ENCODE data around the gene KANK4. TPM values are rescaled to one million over a fixed set of nuclear protein-coding genes. Genes with fewer than 3 reads are reported as not detected.

The KANK4 gene
- total RNA-seq, 2 donors from 2014 or later: 0.46 to 0.70 TPM

GRCh38 chr1:62309906-62310305 is 9.3 kb downstream of the KANK4 start:
- Mint-ChIP-seq H3K27ac (no peak overlapping the region), H3K27me3 (ENCODE audit: insufficient read depth) (peaks cover 11% of the 10 kb centered on the region), H3K36me3 (ENCODE audit: low read depth) (no peaks in the 10 kb centered on the region), H3K4me3 (no peak overlapping the region), H3K9me3 (no peaks in the 10 kb centered on the region), H3K4me1 (peaks cover 8% of the 10 kb centered on the region)
- Histone ChIP-seq H3K9me3 (ENCODE audit: control insufficient read depth, low read length) (no peaks in the 10 kb centered on the region), H3K27me3 (ENCODE audit: control insufficient read depth, insufficient read depth, low read length, poor library complexity, severe bottlenecking) (peaks cover 11% of the 10 kb centered on the region), H3K4me3 (ENCODE audit: low read length) (no peak overlapping the region), H3K4me1 (ENCODE audit: control insufficient read depth, insufficient read depth, low read length) (no peaks in the 10 kb centered on the region), H3K27ac (ENCODE audit: low read depth, low read length) (no peak overlapping the region), H3K9ac (ENCODE audit: extremely low read depth, low read length, poor library complexity, severe bottlenecking) (no peak overlapping the region), H3K36me3 (ENCODE audit: control insufficient read depth, insufficient read depth, low read length) (no peaks in the 10 kb centered on the region)
- no peak for TF ChIP-seq CTCF (conservative IDR thresholded peaks at IDR 0.05)
- 74 to 90% methylated on average over 3 to 7 of the region's 7 CpGs for WGBS, 2 experiments (ENCODE audit: insufficient coverage in 1 of 2, insufficient read length in 1 of 2)
- peak; percentile 23 for DNase-seq

GRCh38 chr1:62308606-62309005 is 10.6 kb downstream of the KANK4 start:
- peaks cover 7% of the 10 kb centered on the region for H3K27me3 ChIP-seq (ENCODE audit: control insufficient read depth, insufficient read depth, low read length, poor library complexity, severe bottlenecking)
- no peaks in the 10 kb centered on the region for H3K36me3 Mint-ChIP-seq (ENCODE audit: low read depth)
- H3K4me1 ChIP-seq (ENCODE audit: control insufficient read depth, insufficient read depth, low read length): no peaks in the 10 kb centered on the region
- H3K4me1 Mint-ChIP-seq: peaks cover 8% of the 10 kb centered on the region
- no peak overlapping the region for H3K9ac ChIP-seq (ENCODE audit: extremely low read depth, low read length, poor library complexity, severe bottlenecking)
- no peaks in the 10 kb centered on the region for H3K9me3 Mint-ChIP-seq
- no peak for DNase-seq
- peaks cover 10% of the 10 kb centered on the region for H3K27me3 Mint-ChIP-seq (ENCODE audit: insufficient read depth)
- no peak overlapping the region for H3K4me3 ChIP-seq (ENCODE audit: low read length)
- H3K27ac ChIP-seq (ENCODE audit: low read depth, low read length): no peak overlapping the region
- no peaks in the 10 kb centered on the region for H3K36me3 ChIP-seq (ENCODE audit: control insufficient read depth, insufficient read depth, low read length)
- no peak overlapping the region for H3K4me3 Mint-ChIP-seq
- no peak overlapping the region for H3K27ac Mint-ChIP-seq
- no peak for TF ChIP-seq CTCF (conservative IDR thresholded peaks at IDR 0.05)
- H3K9me3 ChIP-seq (ENCODE audit: control insufficient read depth, low read length): no peaks in the 10 kb centered on the region
- 83% methylated on average over 3 of the region's 3 CpGs; no CpG with 5 or more reads in 1 of the 2 experiments for WGBS, 2 experiments (ENCODE audit: insufficient coverage in 1 of 2, insufficient read length in 1 of 2)

GRCh38 chr1:62307895-62308492 is 11.2 kb downstream of the KANK4 start:
- TF ChIP-seq CTCF (conservative IDR thresholded peaks at IDR 0.05): no peak
- H3K36me3 ChIP-seq (ENCODE audit: control insufficient read depth, insufficient read depth, low read length): no peaks in the 10 kb centered on the region
- no peak overlapping the region for H3K27ac ChIP-seq (ENCODE audit: low read depth, low read length)
- no peak for DNase-seq
- no peaks in the 10 kb centered on the region for H3K9me3 ChIP-seq (ENCODE audit: control insufficient read depth, low read length)
- Mint-ChIP-seq H3K27ac (no peak overlapping the region), H3K4me1 (peaks cover 8% of the 10 kb centered on the region), H3K36me3 (ENCODE audit: low read depth) (no peaks in the 10 kb centered on the region), H3K4me3 (no peak overlapping the region), H3K27me3 (ENCODE audit: insufficient read depth) (peaks cover 10% of the 10 kb centered on the region), H3K9me3 (no peaks in the 10 kb centered on the region)
- H3K9ac ChIP-seq (ENCODE audit: extremely low read depth, low read length, poor library complexity, severe bottlenecking): no peak overlapping the region
- peaks cover 7% of the 10 kb centered on the region for H3K27me3 ChIP-seq (ENCODE audit: control insufficient read depth, insufficient read depth, low read length, poor library complexity, severe bottlenecking)
- H3K4me3 ChIP-seq (ENCODE audit: low read length): no peak overlapping the region
- WGBS, 2 experiments (ENCODE audit: insufficient coverage in 1 of 2, insufficient read length in 1 of 2): 89 to 93% methylated on average over 2 to 6 of the region's 6 CpGs
- H3K4me1 ChIP-seq (ENCODE audit: control insufficient read depth, insufficient read depth, low read length): no peaks in the 10 kb centered on the region

All from endodermal cell (in vitro differentiated cells).